Prostate gland (tissue), 2 donors: Measurements from ENCODE around the gene PTPRH.

ENCODE experiments used
- CTCF ChIP-seq, 4 experiments: fragments of 200-600 bp in 2 of 4; fragments of 450-650 bp in 2 of 4; sonication (generic) in 2 of 4; IDR thresholded peaks; 1 replicate in 3 of 4; 2 replicates in 1 of 4; pipeline ENCODE4 v1.5.1; 2016 to 2019; ENCODE audit warnings: antibody characterized with exemption in 4 of 4, mild to moderate bottlenecking in 2 of 4, moderate library complexity in 2 of 4
- POLR2A ChIP-seq: fragments of 450-650 bp; IDR thresholded peaks from one replicate; pipeline ENCODE4 v1.6.1; 2016; ENCODE audit warnings: antibody characterized with exemption, mild to moderate bottlenecking

GRCh38 chr19:55153652-55154264 lies 55.5 kb downstream of the PTPRH start:
- TF ChIP-seq CTCF (IDR thresholded peaks at IDR 0.05) (no peak), POLR2A (no peak)
